Right atrium auricular region (tissue), 2 donors: ENCODE results near the gene TMED1. TPM values are rescaled to one million over a fixed set of nuclear protein-coding genes. Genes with fewer than 3 reads are reported as not detected.
"Not testable (repeated sequence)": the region's sequence is repeated elsewhere in the genome, so short reads cannot be mapped to it uniquely, and the experiment has no call there.

Experiments used
- DNase-seq: peaks from one replicate; pipeline ENCODE4 v3.0.0-alpha.2; 2019; ENCODE audit warnings: low spot score
- H3K27ac ChIP-seq, 2 donors: fragments of 200-600 bp; sonication (generic); 1 replicate in 1 of 2; 2 replicates in 1 of 2; pipeline ENCODE4 v1.5.1; 2016 to 2019
- H3K27me3 ChIP-seq, 2 donors: fragments of 200-600 bp; sonication (generic); one replicate each; pipeline versions ENCODE4 v1.5.1 to v1.6.0; 2017 to 2019
- H3K36me3 ChIP-seq: fragments of 200-600 bp; sonication (generic); one replicate; pipeline ENCODE4 v1.5.1; 2016
- H3K4me1 ChIP-seq, 2 donors: fragments of 200-600 bp; sonication (generic); one replicate each; pipeline versions ENCODE4 v1.5.1 to v1.6.0; 2017 to 2019
- H3K4me3 ChIP-seq, 2 donors: fragments of 200-600 bp; sonication (generic); 1 replicate in 1 of 2; 2 replicates in 1 of 2; pipeline ENCODE4 v1.5.1; 2017 to 2019; ENCODE audit warnings: mild to moderate bottlenecking in 1 of 2, moderate library complexity in 1 of 2
- H3K9me3 ChIP-seq, 2 donors: fragments of 200-600 bp; sonication (generic); one replicate each; pipeline ENCODE4 v1.5.1; 2019
- CTCF ChIP-seq, 2 donors: fragments of 200-600 bp; sonication (generic); IDR thresholded peaks; one replicate each; pipeline ENCODE4 v1.5.1; 2019; ENCODE audit warnings: antibody characterized with exemption in 2 of 2
- total RNA-seq, 2 donors: library from RNA; depleted of rRNA; stranded (reverse); fragments of >200 nt; gene quantifications; one replicate each; pipeline ENCODE4 v1.1.0, GENCODE V29; 2016

The TMED1 gene
- total RNA-seq, 2 donors from 2014 or later, result 39.3 to 50.9 TPM

GRCh38 chr19:10870955-10871603, 35.1 kb upstream of the TMED1 start, which contains the start of gene CARM1:
TSS of gene CARM1 (plus strand) at chr19:10871553. CDS start at chr19:10871703, 150 bp downstream.
- Histone ChIP-seq H3K36me3 (no peaks in the 10 kb centered on the region), H3K4me3 (peak within 1 kb of the TSS; percentile 74 to 84), H3K27ac (peak within 1 kb of the TSS; percentile 80 to 83), H3K27me3 (no peaks in the 10 kb centered on the region), H3K4me1 (peaks cover 0 to 26% of the 10 kb centered on the region in 2 donors), H3K9me3 (no peaks in the 10 kb centered on the region)
- peak; percentile 59 to 76 for TF ChIP-seq CTCF (IDR thresholded peaks at IDR 0.05)
- DNase-seq, result peak; percentile 99

DNA sequence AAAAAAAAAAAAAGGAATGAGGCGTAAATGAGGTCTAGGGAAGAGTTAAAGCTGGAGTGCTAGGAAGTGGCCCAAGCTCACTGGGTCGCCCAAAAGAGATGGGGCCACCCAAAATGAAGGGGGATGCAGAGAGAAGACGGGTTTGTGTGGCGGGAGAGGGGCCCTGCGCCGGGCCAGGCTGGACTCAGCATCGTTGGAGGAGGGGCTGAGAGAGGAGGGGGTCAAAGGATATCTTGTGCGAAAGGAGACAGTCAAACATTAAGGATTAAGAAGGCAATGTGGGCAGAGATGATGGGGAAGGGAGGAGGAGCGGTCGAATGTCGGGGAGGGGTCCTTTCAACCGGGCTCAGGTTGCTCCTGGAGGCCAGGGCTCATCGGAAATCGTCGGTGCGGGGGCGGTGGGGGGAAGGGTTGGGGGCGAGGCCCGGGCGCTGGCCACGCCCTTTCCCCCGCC, 34.5 kb upstream of the TMED1 start:
- Histone ChIP-seq H3K36me3 (no peaks in the 10 kb centered on the region), H3K27me3 (no peaks in the 10 kb centered on the region), H3K4me1 (peaks cover 0 to 22% of the 10 kb centered on the region in 2 donors), H3K27ac (peak overlapping the region; percentile 72 to 79), H3K9me3 (no peaks in the 10 kb centered on the region), H3K4me3 (peak overlapping the region; percentile 42 to 56)
- no peak for TF ChIP-seq CTCF (IDR thresholded peaks at IDR 0.05)
- no peak for DNase-seq

GRCh38 chr19:10869872-10870311, 33.9 kb upstream of the TMED1 start:
- H3K4me1 ChIP-seq, result peaks cover 0 to 22% of the 10 kb centered on the region in 2 donors
- DNase-seq, H3K4me3 ChIP-seq, H3K27ac ChIP-seq, H3K36me3 ChIP-seq, H3K27me3 ChIP-seq, H3K9me3 ChIP-seq: not testable (repeated sequence)

DNA sequence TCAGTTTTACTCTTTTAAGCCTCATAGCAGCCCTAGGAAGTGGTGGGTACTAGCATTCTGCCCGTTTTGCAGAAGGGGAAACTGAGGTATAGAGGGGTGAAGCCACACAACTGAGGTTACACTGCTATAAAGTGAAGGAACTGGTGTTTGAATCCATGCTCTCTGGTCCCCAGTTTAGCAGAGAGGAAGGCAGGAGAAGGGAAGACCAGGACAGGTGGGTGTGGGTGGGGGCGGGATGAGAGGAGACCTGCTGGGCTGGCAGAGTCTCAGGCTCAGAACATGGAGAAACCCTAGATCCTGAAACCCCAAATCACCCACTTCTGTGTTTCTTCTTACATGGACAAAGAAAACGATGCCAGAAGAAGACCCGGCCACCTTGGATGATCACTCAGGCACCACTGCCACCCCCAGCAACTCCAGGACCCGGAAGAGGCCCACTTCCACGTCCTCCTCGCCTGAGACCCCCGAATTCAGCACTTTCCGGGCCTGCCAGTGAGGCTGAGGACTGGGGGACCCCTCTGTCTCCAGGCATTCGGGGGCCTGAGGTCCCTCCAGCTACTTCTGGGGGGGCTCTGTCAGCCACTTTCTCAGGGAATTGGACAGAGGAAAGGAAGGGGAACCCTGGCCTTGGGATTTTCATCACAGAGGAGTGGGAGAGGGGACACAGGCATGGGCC, 33.0 kb upstream of the TMED1 start:
- Histone ChIP-seq H3K4me3 (no peak overlapping the region), H3K4me1 (peaks cover 0 to 26% of the 10 kb centered on the region in 2 donors), H3K27ac (no peak overlapping the region), H3K9me3 (no peaks in the 10 kb centered on the region), H3K27me3 (no peaks in the 10 kb centered on the region), H3K36me3 (no peaks in the 10 kb centered on the region)
- no peak for TF ChIP-seq CTCF (IDR thresholded peaks at IDR 0.05)
- no peak for DNase-seq

- no peak for TF ChIP-seq CTCF (IDR thresholded peaks at IDR 0.05)
- DNase-seq, result no peak
- Histone ChIP-seq H3K36me3 (no peaks in the 10 kb centered on the region), H3K27me3 (no peaks in the 10 kb centered on the region), H3K4me3 (no peak overlapping the region), H3K4me1 (peaks cover 0 to 14% of the 10 kb centered on the region in 2 donors), H3K27ac (no peak overlapping the region), H3K9me3 (no peaks in the 10 kb centered on the region)
Observed at GRCh38 chr19:10866495-10866894, 30.5 kb upstream of the TMED1 start.

GRCh38 chr19:10864538-10864899, 28.5 kb upstream of the TMED1 start:
- Histone ChIP-seq H3K4me3 (peak overlapping the region in 1 of 2 donors; percentile 16), H3K4me1 (peaks cover 0 to 8% of the 10 kb centered on the region in 2 donors), H3K27ac (no peak overlapping the region), H3K27me3 (no peaks in the 10 kb centered on the region), H3K9me3 (no peaks in the 10 kb centered on the region), H3K36me3 (no peaks in the 10 kb centered on the region)
- DNase-seq, result peak; percentile 80
- peak; percentile 72 to 88 for TF ChIP-seq CTCF (IDR thresholded peaks at IDR 0.05)
